Inflammatory macrophage treated with lipopolysaccharide for 4 hours (primary cell): ENCODE data around the gene C2orf92.

Experiments used
- DNase-seq: peaks from one replicate; pipeline ENCODE4 v3.0.0-alpha.2; 2020

Gene C2orf92

GRCh38 chr2:97749581-97749980, 80.1 kb downstream of the C2orf92 start:
- no peak for DNase-seq

GRCh38 chr2:97750017-97750416, 80.5 kb downstream of the C2orf92 start:
- DNase-seq, result no peak

GRCh38 chr2:97751752-97752151, 82.2 kb downstream of the C2orf92 start:
- DNase-seq, result no peak
